Progenitor cell of endocrine pancreas (in vitro differentiated cells): Measurements from ENCODE around the gene SH3RF1. TPM values are rescaled to one million over a fixed set of nuclear protein-coding genes. Genes with fewer than 3 reads are reported as not detected.

Experiments used
- DNase-seq: peaks from one replicate; pipeline ENCODE4 v3.0.0; 2021; ENCODE audit warnings: low spot score; ENCODE audit not compliant: unreplicated experiment
- H3K27ac Mint-ChIP-seq: 2 replicates; pipeline ENCODE4 v1.8.0; 2021; ENCODE audit warnings: mild to moderate bottlenecking, moderate library complexity, mixed read lengths
- H3K27me3 Mint-ChIP-seq: 2 replicates; pipeline ENCODE4 v1.8.0; 2021; ENCODE audit warnings: mixed read lengths
- H3K36me3 Mint-ChIP-seq: 2 replicates; pipeline ENCODE4 v1.8.0; 2022; ENCODE audit warnings: mixed read lengths; ENCODE audit not compliant: insufficient read depth
- H3K4me1 Mint-ChIP-seq: 2 replicates; pipeline ENCODE4 v1.8.0; 2021; ENCODE audit warnings: low read depth, mixed read lengths
- H3K4me3 Mint-ChIP-seq: 2 replicates; pipeline ENCODE4 v1.8.0; 2021; ENCODE audit warnings: low read depth, mild to moderate bottlenecking, moderate library complexity, mixed read lengths
- H3K9me3 Mint-ChIP-seq: 2 replicates; pipeline ENCODE4 v1.8.0; 2021; ENCODE audit warnings: low read depth, mixed read lengths
- total RNA-seq: library from RNA; stranded (reverse); gene quantifications from 2 replicates; pipeline ENCODE4 v1.2.1, GENCODE V29; 2021
- TF ChIP-seq, protein P1 (sequence below): fragments of 200-600 bp; sonication (generic); IDR thresholded peaks from one replicate; pipeline ENCODE4 v1.5.0; 2021; ENCODE audit warnings: antibody characterized with exemption, mild to moderate bottlenecking; ENCODE audit not compliant: unreplicated experiment

Gene SH3RF1
- total RNA-seq, 1 donor from 2014 or later: 31.1 TPM

GRCh38 chr4:169152098-169152497 is 118.7 kb downstream of the SH3RF1 start:
- no peaks in the 10 kb centered on the region for H3K9me3 Mint-ChIP-seq
- H3K36me3 Mint-ChIP-seq: peaks cover 28% of the 10 kb centered on the region
- no peak overlapping the region for H3K27ac Mint-ChIP-seq
- TF ChIP-seq, protein P1, sequence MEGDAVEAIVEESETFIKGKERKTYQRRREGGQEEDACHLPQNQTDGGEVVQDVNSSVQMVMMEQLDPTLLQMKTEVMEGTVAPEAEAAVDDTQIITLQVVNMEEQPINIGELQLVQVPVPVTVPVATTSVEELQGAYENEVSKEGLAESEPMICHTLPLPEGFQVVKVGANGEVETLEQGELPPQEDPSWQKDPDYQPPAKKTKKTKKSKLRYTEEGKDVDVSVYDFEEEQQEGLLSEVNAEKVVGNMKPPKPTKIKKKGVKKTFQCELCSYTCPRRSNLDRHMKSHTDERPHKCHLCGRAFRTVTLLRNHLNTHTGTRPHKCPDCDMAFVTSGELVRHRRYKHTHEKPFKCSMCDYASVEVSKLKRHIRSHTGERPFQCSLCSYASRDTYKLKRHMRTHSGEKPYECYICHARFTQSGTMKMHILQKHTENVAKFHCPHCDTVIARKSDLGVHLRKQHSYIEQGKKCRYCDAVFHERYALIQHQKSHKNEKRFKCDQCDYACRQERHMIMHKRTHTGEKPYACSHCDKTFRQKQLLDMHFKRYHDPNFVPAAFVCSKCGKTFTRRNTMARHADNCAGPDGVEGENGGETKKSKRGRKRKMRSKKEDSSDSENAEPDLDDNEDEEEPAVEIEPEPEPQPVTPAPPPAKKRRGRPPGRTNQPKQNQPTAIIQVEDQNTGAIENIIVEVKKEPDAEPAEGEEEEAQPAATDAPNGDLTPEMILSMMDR: no peak
- H3K4me1 Mint-ChIP-seq: peaks cover 3% of the 10 kb centered on the region
- H3K4me3 Mint-ChIP-seq: no peak overlapping the region
- no peaks in the 10 kb centered on the region for H3K27me3 Mint-ChIP-seq
- no peak for DNase-seq

- no peak overlapping the region for H3K27ac Mint-ChIP-seq
- H3K27me3 Mint-ChIP-seq: no peaks in the 10 kb centered on the region
- peaks cover 1% of the 10 kb centered on the region for H3K4me1 Mint-ChIP-seq
- H3K4me3 Mint-ChIP-seq: no peak overlapping the region
- H3K36me3 Mint-ChIP-seq: peaks cover 28% of the 10 kb centered on the region
- TF ChIP-seq, protein P1: no peak
- no peak for DNase-seq
- no peaks in the 10 kb centered on the region for H3K9me3 Mint-ChIP-seq
Measured at GRCh38 chr4:169151671-169152070, 119.1 kb downstream of the SH3RF1 start.

DNA sequence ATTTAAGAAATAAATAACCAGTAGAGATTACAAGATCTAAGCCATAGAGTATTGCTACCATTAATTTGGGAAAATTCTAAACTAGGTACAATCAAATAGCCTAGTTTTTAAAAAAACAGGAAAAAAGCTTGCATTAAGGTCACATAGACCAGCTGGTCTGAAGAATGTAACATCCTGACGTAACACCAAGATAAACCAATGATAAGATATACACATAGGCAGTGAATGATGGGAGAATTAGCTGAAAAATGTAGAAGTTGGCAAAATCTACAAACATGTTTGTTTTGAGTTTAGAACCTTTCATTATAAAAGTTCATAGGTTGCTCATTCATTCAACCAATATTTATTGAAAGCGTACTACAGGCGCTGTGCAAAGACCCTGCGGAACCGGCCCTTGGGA is 120.0 kb downstream of the SH3RF1 start:
- no peak overlapping the region for H3K27ac Mint-ChIP-seq
- H3K4me1 Mint-ChIP-seq: peaks cover 1% of the 10 kb centered on the region
- H3K36me3 Mint-ChIP-seq: peaks cover 27% of the 10 kb centered on the region
- TF ChIP-seq, protein P1: no peak
- H3K9me3 Mint-ChIP-seq: no peaks in the 10 kb centered on the region
- H3K4me3 Mint-ChIP-seq: no peak overlapping the region
- no peaks in the 10 kb centered on the region for H3K27me3 Mint-ChIP-seq
- DNase-seq: no peak

DNA sequence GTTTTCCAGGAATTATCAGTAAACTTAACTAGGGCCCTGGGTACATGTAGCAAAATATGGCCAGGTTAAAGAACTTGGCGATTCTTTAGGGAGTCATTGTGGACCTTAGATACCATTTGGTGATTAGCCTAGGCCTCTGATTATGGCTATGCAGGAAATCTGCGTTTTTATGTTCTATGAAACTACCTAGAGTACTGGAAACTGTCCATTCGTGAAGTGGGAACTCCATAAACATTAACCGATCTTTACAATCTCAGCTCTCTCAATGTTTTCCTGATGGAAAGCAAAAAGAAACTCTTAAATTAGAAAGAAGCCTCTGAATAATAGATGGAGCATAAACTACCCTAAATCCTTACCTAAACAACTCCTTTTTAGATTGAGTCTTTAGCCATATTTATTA is 121.9 kb downstream of the SH3RF1 start:
- Mint-ChIP-seq H3K4me1 (peaks cover 1% of the 10 kb centered on the region), H3K27me3 (no peaks in the 10 kb centered on the region), H3K27ac (no peak overlapping the region), H3K4me3 (no peak overlapping the region), H3K36me3 (peaks cover 21% of the 10 kb centered on the region), H3K9me3 (no peaks in the 10 kb centered on the region)
- TF ChIP-seq, protein P1: no peak
- no peak for DNase-seq

- no peak for DNase-seq
- no peaks in the 10 kb centered on the region for H3K27me3 Mint-ChIP-seq
- TF ChIP-seq, protein P1: no peak
- H3K9me3 Mint-ChIP-seq: no peaks in the 10 kb centered on the region
- H3K4me1 Mint-ChIP-seq: peaks cover 11% of the 10 kb centered on the region
- H3K4me3 Mint-ChIP-seq: no peak overlapping the region
- H3K27ac Mint-ChIP-seq: no peak overlapping the region
- H3K36me3 Mint-ChIP-seq: peaks cover 20% of the 10 kb centered on the region
Measured at GRCh38 chr4:169147191-169147590, 123.6 kb downstream of the SH3RF1 start.
